HG03432 (cell line): ENCODE measurements around the gene DPEP2NB.
"Not testable (repeated sequence)": the region's sequence is repeated elsewhere in the genome, so short reads cannot be mapped to it uniquely, and the experiment has no call there.

Source experiments
- ATAC-seq: cut with Tn5 transposase; IDR thresholded peaks from one replicate; pipeline ENCODE4 v1.9.1; 2021; ENCODE audit warnings: mild to moderate bottlenecking, moderate library complexity; ENCODE audit not compliant: unreplicated experiment

The DPEP2NB gene

DNA sequence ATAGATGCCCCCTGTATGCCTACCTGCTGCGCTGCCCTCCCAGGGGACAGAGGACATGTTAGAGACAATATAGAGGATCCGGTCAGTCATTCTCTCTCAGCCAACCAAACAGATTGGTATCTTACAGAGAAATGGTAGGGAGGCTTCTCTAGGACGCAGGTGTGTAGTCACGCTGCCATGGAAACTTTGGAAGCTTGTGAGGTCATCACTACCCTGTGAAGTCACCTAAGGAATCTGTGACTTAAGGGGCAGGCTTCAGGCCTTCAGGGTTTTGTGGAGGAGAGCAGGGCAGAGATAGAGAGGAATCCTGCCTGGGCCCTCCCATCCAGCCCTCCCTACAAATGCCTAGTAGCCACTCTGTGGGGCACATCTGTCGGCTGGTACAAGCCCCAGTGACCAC lies at the start of gene DPEP2NB:
Gene DPEP2NB (minus strand): TSS at position 231 of the 400 bp plus-strand sequence. CDS start 141 bp downstream, at position 90.
- no peak for ATAC-seq

GRCh38 chr16:68064791-68065365 lies 49.2 kb upstream of the DPEP2NB start:
- ATAC-seq: peak; percentile 44

- no peak for ATAC-seq
Measured at GRCh38 chr16:68062910-68063393, 47.2 kb upstream of the DPEP2NB start.

DNA sequence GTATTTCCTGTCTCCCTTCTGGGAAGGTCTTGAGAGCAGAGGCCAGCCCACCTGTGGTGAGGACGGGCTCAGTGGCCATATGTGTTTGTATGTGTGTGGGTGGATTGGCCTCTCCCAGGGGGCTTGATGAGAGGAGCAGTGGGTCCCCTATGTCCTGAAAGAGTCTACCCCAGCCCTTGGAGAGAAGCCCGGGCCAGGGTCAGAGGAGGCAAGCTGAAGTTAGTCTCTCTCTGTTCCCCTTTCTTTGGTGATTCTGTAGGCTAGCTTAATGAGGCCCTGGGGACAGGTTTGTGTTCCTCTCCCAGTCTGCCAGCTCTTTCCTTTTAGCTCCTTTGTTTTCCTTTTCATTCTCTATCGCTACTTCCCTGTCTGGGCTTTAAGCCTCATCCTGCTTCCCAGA lies 45.7 kb upstream of the DPEP2NB start:
- no peak for ATAC-seq

DNA sequence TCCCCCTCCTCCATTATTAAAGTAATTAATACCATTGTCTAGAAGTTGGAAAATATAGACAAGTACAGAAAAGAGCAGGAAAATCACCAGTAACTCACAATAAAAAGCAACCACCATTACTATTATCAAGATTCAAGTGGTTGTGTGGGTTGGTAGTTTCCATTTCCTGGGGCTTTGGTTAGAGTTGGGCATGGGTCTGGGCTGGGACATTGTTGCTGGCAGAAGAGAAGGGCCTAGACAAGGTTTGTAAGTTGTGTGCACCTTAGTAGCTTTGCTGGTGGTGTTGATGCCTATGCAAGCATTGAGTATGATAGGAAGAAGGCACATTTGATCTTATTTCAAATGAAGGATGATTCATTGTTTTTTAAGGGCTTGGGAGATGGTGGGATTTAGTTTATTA lies 44.1 kb upstream of the DPEP2NB start:
- ATAC-seq: no peak

DNA sequence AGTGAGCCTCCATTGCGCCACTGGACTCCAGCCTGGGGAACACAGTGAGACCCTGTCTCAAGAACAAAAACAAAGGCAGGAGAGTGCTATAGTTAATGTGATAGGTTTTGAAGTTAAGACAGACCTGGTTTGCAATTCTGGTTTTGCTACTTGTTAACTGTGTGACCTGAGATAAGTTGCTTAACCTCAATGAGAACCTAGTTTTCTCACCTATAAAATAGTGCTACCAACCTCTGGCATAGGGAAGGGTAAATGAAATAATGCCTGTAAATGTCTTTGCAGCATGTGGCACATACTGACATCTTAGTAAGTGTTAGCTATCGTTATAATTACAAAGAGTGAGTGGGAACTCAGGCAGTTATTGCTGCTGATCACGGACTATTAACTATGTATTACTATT lies 39.7 kb upstream of the DPEP2NB start:
- no peak for ATAC-seq

DNA sequence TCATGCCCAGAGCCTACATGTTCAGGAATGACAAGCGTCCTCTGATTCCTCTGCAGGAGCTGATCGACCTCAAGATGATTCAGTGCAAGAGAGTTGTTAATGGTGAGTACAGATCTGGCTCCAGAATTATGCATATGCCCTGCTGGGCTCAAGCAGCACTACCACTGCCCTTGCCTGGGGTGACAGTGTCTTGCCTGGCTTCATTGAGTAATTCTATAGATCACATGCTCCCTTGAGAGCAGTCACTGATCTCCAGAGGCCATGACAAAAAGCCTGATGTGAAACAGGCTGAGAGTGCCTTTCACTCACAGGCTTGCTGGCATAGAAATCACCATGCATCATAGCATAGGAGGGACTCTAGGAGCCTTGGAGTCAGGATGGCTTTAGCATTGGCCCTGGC lies 33.7 kb upstream of the DPEP2NB start:
- no peak for ATAC-seq

DNA sequence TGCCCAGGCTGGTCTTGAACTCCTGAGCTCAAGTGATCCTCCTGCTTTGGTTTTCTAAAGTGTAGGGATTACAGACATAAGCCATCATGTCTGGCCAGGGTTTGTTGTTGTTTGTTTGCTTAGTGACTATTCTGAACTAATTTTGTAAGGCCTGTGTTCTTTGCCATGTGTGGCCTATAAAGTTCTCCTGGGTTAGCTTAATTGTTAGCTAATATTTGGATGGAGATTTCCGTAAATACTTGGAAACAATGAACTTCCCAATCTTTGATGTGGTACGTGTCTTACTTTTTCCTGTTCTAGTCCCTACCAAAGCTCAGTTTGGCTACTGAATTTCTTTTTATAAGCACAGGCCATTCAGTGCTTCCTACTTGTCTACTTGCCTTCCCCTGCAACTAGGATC lies 32.3 kb upstream of the DPEP2NB start:
- no peak for ATAC-seq

DNA sequence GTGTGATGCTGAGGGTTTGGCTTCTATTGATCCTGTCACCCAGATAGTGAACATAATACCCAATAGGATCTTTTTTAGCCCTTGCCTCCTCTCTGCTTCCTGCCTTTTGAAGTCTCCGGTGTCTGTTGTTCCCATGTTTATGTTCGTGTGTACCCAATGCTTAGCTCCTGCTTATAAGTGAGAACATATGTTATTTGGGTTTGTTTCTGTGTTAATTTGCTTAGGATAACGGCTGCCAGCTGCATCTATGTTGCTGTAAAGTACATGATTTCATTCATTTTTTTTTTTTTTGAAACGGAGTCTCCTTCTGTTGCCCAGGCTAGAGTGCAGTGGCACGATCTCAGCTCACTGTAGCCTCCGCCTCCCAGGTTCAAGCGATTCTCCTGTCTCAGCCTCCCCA lies 30.4 kb upstream of the DPEP2NB start:
- ATAC-seq: no peak

DNA sequence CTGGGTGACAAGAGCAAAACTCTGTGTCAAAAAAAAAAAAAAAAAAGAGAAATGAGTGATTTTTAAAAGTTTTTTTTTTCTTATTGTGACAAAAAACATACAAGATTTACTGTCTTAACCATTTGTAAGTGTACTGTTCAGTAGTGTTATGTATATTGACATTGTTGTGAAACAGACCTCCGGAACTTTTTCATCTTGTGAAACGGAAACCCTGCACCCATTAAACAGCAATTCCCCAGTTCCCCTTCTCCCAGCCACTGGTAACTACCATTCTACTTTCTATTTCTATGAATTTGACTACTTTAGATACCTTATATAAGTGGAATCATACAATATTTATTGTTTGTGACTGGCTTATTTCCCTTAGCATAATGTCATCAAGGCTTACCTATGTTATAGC lies 26.1 kb upstream of the DPEP2NB start:
- ATAC-seq: no peak

GRCh38 chr16:68040506-68041288 lies 25.0 kb upstream of the DPEP2NB start:
- ATAC-seq: peak; percentile 71

DNA sequence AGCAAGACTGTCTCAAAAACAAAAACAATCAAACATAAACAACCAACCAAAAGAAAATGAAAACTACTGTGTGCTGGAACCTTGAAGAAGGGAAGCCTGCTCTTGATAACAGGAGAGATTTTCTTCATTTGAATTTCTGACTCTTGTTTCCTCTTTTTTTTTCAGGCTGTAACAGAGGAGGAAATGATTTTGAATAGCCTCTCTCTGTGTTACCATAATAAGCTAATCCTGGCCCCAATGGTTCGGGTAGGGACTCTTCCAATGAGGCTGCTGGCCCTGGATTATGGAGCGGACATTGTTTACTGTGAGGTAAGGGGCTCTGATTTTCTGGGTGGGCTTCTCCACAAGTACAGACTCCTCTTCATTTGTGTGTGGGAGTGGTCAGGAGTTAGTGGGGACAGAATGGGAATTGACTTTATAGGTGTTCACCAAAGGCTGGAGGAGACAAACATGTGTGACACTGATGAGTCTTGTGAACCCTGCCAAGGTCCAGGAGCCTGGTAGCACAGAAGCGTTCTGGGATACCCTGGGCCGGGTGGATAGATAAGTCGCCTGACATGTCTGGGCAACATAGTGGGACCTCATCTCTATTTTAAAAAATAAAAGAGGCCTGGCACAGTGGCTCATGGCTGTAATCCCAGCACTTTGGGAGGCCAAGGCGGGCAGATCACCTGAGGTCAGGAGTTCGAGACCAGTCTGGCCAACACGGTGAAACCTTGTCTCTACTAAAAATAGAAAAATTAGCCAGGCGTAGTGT lies 22.3 kb upstream of the DPEP2NB start:
- no peak for ATAC-seq

DNA sequence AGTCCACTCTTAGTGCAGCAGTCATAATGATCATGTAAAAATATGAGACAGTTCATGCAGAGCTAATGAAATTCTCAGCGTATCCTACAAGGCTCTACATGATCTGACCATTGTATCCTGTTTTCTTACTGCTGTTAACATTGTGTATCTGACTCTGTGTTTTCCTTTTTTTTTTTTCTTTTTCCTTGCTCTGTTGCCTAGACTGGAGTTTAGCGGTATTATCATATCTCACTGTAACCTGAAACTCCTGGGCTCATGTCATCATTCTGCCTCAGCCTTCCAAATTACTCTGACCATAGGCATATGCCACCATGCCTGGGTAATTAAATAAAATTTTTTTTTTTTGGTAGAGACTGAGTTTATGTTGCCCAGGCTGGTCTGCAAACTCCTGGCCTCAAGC lies 19.5 kb upstream of the DPEP2NB start:
- ATAC-seq: no peak

GRCh38 chr16:68033101-68033500 lies 17.4 kb upstream of the DPEP2NB start:
- ATAC-seq: no peak

GRCh38 chr16:68031951-68032350 lies 16.2 kb upstream of the DPEP2NB start:
- ATAC-seq: no peak

DNA sequence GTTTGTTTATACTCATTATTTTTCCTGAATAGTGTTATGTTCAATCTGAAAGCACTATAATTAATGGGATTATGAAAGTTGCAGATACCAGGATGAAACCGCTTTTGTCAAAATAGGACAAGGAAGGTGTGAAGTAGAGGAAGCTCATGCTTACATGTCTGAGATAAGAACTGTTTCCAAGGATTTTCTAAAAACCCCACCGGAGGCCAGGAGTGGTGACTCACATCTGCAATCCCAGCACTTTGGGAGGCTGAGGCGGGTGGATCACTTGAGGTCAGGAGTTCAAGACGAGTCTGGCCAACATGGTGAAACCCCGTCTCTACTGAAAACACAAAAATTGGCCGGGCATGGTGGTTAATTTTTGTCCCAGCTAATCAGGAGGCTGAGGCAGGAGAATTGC lies 14.4 kb upstream of the DPEP2NB start:
- not testable (repeated sequence) for ATAC-seq

DNA sequence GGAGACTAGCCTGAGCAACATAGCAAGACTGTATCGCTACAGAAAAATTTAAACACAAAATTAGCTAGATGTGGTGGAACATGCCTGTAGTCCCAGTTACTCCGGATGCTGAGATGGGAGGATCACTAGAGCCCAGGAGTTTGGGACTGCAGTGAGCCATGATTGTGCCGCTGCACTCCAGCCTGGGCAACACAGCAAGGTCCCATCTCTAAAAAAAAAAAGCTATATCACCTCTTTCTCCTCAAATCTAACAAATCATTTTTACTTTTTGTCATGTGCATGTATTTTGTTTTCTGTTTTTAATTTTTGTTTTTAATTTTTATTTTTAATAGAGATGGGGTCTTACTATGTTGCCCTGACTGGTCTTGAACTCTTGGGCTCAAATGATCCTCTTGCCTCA lies 13.3 kb upstream of the DPEP2NB start:
- no peak for ATAC-seq

- ATAC-seq: peak; percentile 84
Measured at GRCh38 chr16:68022728-68023537, 7.2 kb upstream of the DPEP2NB start, which contains the start of the genes DDX28 and DUS2. TSS of gene DDX28 (minus strand) at chr16:68023232. CDS start at chr16:68023202, 30 bp downstream. TSS of gene DUS2 (plus strand) at chr16:68023284. CDS start at chr16:68038024, 14,740 bp downstream.

DNA sequence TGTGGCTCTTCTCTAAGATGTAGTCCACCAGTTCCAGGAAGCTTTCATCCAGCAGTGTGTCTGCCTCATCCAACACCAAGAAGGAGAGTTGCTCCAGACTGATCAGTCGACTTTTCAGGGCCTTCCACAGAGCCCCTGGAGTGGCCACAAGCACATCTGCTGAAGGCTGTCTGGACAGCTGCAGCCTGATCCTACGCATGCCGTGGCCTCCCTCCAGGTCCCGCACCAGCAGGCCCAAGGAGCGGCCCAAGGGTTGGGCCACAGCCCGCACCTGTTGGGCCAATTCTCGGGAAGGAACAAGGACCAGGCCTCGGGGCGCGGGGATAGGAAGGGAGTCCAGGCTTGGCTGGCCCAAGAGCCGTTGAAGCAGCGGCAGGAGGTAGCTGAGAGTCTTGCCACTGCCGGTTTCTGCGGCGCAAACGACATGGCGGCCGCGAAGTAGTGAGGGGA lies 6.6 kb upstream of the DPEP2NB start:
- ATAC-seq: no peak

DNA sequence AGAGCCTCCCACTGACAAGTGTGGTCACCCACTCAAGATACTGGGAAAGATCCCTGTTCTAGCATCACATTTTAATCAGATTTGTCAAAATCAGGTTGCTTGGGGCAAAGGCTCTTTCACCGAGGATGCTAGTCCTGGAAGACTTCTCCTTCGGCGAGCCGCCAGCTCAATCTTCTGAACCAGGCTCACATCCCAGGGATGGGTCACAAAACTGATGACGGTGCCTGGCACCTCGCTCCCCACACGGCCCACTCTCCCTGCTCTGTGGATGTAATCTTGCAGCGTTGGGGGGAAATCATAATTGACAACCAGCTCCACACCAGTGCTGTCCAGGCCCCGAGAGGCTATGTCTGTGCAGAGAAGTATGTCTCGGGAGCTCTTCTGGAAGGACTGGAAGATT lies 5.8 kb upstream of the DPEP2NB start:
- ATAC-seq: no peak
